A673 (cell line): ENCODE measurements around the gene C1orf210. TPM values are rescaled to one million over a fixed set of nuclear protein-coding genes. Genes with fewer than 3 reads are reported as not detected.

Experiments
- BruUV-seq: library from RNA; stranded (reverse); fragments of 400-500 nt; replicated peaks from 2 replicates; lab custom pipeline; 2021; lab: Mats Ljungman, UMichigan
- CTCF ChIA-PET: fragments of 300-600 bp; sonication (Branson Sonifier 250); formaldehyde crosslinking; loops from one replicate; lab custom pipeline; 2022; ENCODE audit warnings: antibody characterized with exemption; lab: Charles Lee
- POLR2A ChIA-PET: fragments of 300-600 bp; sonication (Branson Sonifier 250); formaldehyde crosslinking; loops from one replicate; lab custom pipeline; 2022; ENCODE audit warnings: antibody characterized with exemption; ENCODE audit not compliant: low non-redundant PET; lab: Charles Lee
- DNase-seq: peaks from one replicate; pipeline ENCODE4 v3.0.0-alpha.2; 2015; ENCODE audit warnings: low spot score
- H3K27ac ChIP-seq: fragments of 200-600 bp; sonication (generic); 2 replicates; pipeline ENCODE4 v1.5.1; 2016; ENCODE audit warnings: mixed run types, low read depth, mild to moderate bottlenecking, mixed read lengths, antibody characterized with exemption, low read length; ENCODE audit not compliant: poor library complexity, severe bottlenecking
- H3K27me3 ChIP-seq: fragments of 200-600 bp; sonication (generic); replicated peaks from 2 replicates; pipeline ENCODE4 v1.6.1; 2017; ENCODE audit warnings: mixed run types, low read depth, mild to moderate bottlenecking, mixed read lengths, antibody characterized with exemption, low read length; ENCODE audit not compliant: insufficient read depth, poor library complexity
- H3K36me3 ChIP-seq: fragments of 200-600 bp; sonication (generic); 2 replicates; pipeline ENCODE4 v1.6.1; 2016; ENCODE audit warnings: mixed run types, mild to moderate bottlenecking, mixed read lengths, antibody characterized with exemption, low read length; ENCODE audit not compliant: insufficient read depth, poor library complexity, severe bottlenecking
- H3K4me1 ChIP-seq: fragments of 200-600 bp; sonication (generic); 2 replicates; pipeline ENCODE4 v1.6.1; 2017; ENCODE audit warnings: mixed run types, mild to moderate bottlenecking, mixed read lengths, antibody characterized with exemption, low read length; ENCODE audit not compliant: insufficient read depth, poor library complexity, severe bottlenecking
- H3K4me3 ChIP-seq: fragments of 200-600 bp; sonication (generic); 2 replicates; pipeline ENCODE4 v1.5.1; 2016; ENCODE audit warnings: low read depth, mixed run types, mild to moderate bottlenecking, mixed read lengths, low read length; ENCODE audit not compliant: poor library complexity, severe bottlenecking
- H3K9me3 ChIP-seq: fragments of 200-600 bp; sonication (generic); 2 replicates; pipeline ENCODE4 v1.6.1; 2016; ENCODE audit warnings: mixed run types, low read depth, mild to moderate bottlenecking, mixed read lengths, antibody characterized with exemption, low read length; ENCODE audit not compliant: poor library complexity, severe bottlenecking
- EZH2 ChIP-seq: fragments of 200-600 bp; sonication (generic); IDR thresholded peaks from 2 replicates; pipeline ENCODE4 v1.6.1; 2017; ENCODE audit warnings: borderline replicate concordance, low read depth, mild to moderate bottlenecking, mixed read lengths, antibody characterized with exemption, low read length; ENCODE audit not compliant: poor library complexity, severe bottlenecking
- intact Hi-C: fragments of 100-400 bp; cut with micrococcal nuclease; formaldehyde crosslinking; loops from one replicate; pipeline ENCODE4 v1.10.0; 2022; ENCODE audit not compliant: unreplicated experiment
- total RNA-seq: library from RNA; stranded (reverse); gene quantifications from 2 replicates; pipeline ENCODE4 v1.2.3, GENCODE V29; 2021
- TF ChIP-seq, protein P1 (sequence below): fragments of 300-800, 200-600 bp; sonication (generic); conservative IDR thresholded peaks from 2 replicates; pipeline ENCODE4 v1.5.1; 2017; ENCODE audit warnings: low read depth, mild to moderate bottlenecking, antibody characterized with exemption, low read length, moderate library complexity, mixed read lengths

C1orf210 gene
- total RNA-seq, 1 experiment from 2014 or later: not detected

GRCh38 chr1:43304771-43305300 is 19.5 kb upstream of the C1orf210 start:
- no peak for DNase-seq
- no peaks in the 10 kb centered on the region for H3K4me1 ChIP-seq
- no TSS peak for BruUV-seq
- POLR2A ChIA-PET: no interaction called here
- no peaks in the 10 kb centered on the region for H3K36me3 ChIP-seq
- H3K9me3 ChIP-seq: no peaks in the 10 kb centered on the region
- no peak overlapping the region for H3K27ac ChIP-seq
- intact Hi-C loops: no loop called here
- H3K27me3 ChIP-seq: no peaks in the 10 kb centered on the region
- TF ChIP-seq, protein P1, sequence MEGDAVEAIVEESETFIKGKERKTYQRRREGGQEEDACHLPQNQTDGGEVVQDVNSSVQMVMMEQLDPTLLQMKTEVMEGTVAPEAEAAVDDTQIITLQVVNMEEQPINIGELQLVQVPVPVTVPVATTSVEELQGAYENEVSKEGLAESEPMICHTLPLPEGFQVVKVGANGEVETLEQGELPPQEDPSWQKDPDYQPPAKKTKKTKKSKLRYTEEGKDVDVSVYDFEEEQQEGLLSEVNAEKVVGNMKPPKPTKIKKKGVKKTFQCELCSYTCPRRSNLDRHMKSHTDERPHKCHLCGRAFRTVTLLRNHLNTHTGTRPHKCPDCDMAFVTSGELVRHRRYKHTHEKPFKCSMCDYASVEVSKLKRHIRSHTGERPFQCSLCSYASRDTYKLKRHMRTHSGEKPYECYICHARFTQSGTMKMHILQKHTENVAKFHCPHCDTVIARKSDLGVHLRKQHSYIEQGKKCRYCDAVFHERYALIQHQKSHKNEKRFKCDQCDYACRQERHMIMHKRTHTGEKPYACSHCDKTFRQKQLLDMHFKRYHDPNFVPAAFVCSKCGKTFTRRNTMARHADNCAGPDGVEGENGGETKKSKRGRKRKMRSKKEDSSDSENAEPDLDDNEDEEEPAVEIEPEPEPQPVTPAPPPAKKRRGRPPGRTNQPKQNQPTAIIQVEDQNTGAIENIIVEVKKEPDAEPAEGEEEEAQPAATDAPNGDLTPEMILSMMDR: no peak
- TF ChIP-seq EZH2: no peak
- no peak overlapping the region for H3K4me3 ChIP-seq
- CTCF ChIA-PET: no interaction called here

DNA sequence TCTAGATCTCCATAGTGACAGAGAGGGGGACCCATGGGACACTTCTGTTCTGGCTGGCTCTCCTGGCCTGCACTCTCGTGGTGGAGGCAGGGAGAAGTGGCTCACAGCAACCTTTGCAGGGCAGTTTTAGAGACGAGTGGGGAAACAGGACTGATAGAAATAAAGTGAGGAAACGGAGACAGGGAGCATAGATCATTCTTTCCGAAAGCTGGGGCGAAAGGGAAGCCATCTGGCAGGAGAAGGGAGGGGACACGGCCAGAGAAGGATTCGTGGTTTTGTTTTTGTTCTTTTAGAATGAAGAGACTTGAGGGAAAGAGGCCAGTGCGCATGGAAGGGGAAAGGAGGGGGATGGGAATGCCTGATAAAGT is 18.9 kb upstream of the C1orf210 start:
- no peak overlapping the region for H3K27ac ChIP-seq
- intact Hi-C loops: no loop called here

DNA sequence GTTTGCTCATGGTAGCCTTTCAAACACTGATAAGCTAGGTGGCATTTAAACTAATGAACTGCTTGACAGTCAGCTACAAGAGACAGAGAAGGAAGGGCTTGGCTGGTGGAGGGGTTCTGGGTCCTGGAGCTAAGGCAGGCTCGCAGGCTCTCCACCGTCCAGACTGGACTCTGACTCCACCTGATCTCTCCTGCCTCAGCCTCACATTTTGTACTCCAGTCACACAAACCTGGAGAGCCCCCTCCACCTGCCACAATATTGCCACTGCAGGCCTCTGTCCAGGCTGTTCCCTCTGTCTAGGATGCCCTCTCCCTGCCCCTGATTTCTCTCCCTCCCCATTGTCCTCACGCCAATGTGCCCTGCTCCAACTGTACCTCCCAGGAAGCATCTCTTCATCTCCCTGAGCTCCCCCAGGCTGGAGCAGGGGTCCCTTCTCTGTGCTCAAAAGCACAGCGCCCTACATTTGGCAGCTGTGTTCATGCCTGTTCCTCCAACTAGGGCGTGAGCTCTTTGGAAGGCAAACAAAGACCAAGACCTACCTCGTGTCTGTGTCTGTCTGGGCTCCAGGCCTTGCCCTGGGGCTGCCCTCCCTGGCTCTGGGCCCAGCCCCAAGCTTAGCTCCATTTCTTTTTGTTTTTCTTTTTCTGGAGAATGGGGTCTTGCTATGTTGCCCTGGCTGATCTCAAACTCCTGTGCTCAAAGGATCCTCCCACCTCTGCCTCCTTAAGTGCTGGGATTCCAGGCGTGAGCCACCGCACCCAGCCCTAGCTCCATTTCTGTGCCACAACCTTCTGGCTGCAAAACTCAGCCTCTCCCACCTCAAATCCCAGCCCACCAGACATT is 18.3 kb upstream of the C1orf210 start:
- CTCF ChIA-PET: no interaction called here
- POLR2A ChIA-PET: no interaction called here
- no peak overlapping the region for H3K27ac ChIP-seq

More for the DNA sequence above, 18.9 kb upstream of the C1orf210 start:
- Histone ChIP-seq H3K27me3 (no peaks in the 10 kb centered on the region), H3K4me1 (no peaks in the 10 kb centered on the region), H3K4me3 (no peak overlapping the region), H3K9me3 (no peaks in the 10 kb centered on the region), H3K36me3 (no peaks in the 10 kb centered on the region)
- no TSS peak for BruUV-seq
- TF ChIP-seq EZH2: no peak
- TF ChIP-seq, protein P1: no peak
- DNase-seq: no peak
- CTCF ChIA-PET: no interaction called here
- POLR2A ChIA-PET: no interaction called here

More for the DNA sequence above, 18.3 kb upstream of the C1orf210 start:
- Histone ChIP-seq H3K27me3 (no peaks in the 10 kb centered on the region), H3K4me1 (no peaks in the 10 kb centered on the region), H3K4me3 (no peak overlapping the region), H3K9me3 (no peaks in the 10 kb centered on the region), H3K36me3 (no peaks in the 10 kb centered on the region)
- no TSS peak for BruUV-seq
- intact Hi-C loops: no loop called here
- DNase-seq: no peak
- TF ChIP-seq EZH2: no peak
- TF ChIP-seq, protein P1: no peak
